Chondrocyte (in vitro differentiated cells): ENCODE results near the gene CHPF. TPM values are rescaled to one million over a fixed set of nuclear protein-coding genes. Genes with fewer than 3 reads are reported as not detected.
A peak's percentile ranks its signal among the peaks of the same experiment; 100 is the strongest.

Source experiments
- DNase-seq: peaks from one replicate; pipeline ENCODE4 v3.0.0; 2021; ENCODE audit warnings: mixed read lengths, low spot score
- H3K27ac Mint-ChIP-seq: one replicate; pipeline ENCODE4 v1.8.0; 2021; ENCODE audit warnings: mild to moderate bottlenecking, moderate library complexity, mixed read lengths; ENCODE audit not compliant: unreplicated experiment
- H3K27me3 Mint-ChIP-seq: 2 replicates; pipeline ENCODE4 v1.8.0; 2021; ENCODE audit warnings: low read depth, mixed read lengths
- H3K36me3 Mint-ChIP-seq: 2 replicates; pipeline ENCODE4 v1.8.0; 2021; ENCODE audit warnings: low read depth, mixed read lengths
- H3K4me1 Mint-ChIP-seq: 2 replicates; pipeline ENCODE4 v1.8.0; 2021; ENCODE audit warnings: low read depth, mild to moderate bottlenecking, mixed read lengths
- H3K4me3 Mint-ChIP-seq: one replicate; pipeline ENCODE4 v1.8.0; 2021; ENCODE audit warnings: mild to moderate bottlenecking, moderate library complexity, mixed read lengths; ENCODE audit not compliant: unreplicated experiment
- H3K9me3 Mint-ChIP-seq: 2 replicates; pipeline ENCODE4 v1.8.0; 2021; ENCODE audit warnings: low read depth, mixed read lengths
- total RNA-seq: library from RNA; stranded (reverse); gene quantifications from 3 replicates; pipeline ENCODE4 v1.2.1, GENCODE V29; 2021
- TF ChIP-seq, protein P1 (sequence below): fragments of 200-600 bp; sonication (generic); IDR thresholded peaks from 2 replicates; pipeline ENCODE4 v1.5.0; 2021; ENCODE audit warnings: antibody characterized with exemption, mild to moderate bottlenecking, moderate library complexity

The CHPF gene
- total RNA-seq, 1 donor from 2014 or later: 276 TPM

DNA sequence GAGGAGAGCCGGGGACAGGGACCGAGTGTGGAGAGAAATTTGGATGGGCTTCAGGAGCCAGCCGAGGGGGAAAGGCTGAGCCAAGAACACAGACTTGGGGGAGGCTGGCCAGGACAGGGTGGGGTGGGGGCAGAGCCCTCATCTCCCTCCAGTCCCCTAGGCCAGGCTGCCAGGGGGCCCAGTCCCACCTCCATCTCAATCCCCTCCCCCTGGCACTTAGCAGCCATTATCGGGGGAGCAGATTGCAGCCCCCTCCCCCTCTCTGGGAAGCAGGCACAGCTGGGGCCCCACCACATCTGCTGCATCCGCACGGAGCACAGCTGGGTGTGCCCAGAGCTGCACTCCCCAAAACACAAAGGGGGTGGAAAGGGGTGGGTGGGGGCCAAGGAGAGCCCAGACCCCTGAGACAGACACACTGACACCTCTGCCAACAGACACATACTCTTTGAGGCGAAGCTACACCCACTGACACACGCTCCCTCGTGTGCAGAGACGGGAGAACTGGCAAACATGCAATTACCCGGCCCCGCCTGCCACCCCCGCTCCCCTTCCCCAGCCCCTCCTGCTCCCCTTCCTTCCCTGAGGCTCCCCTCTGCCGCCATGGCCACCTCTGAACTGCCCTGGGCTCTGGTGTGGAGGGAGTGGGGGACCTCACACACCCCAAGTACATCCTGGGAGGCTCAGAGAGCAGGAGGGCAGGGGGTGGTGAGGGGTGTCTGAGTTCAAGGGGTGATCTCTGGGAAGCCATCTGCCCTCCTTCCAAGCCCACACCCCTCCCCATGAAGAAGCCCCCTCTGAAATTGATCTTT, 34.4 kb downstream of the CHPF start:
- TF ChIP-seq, protein P1, sequence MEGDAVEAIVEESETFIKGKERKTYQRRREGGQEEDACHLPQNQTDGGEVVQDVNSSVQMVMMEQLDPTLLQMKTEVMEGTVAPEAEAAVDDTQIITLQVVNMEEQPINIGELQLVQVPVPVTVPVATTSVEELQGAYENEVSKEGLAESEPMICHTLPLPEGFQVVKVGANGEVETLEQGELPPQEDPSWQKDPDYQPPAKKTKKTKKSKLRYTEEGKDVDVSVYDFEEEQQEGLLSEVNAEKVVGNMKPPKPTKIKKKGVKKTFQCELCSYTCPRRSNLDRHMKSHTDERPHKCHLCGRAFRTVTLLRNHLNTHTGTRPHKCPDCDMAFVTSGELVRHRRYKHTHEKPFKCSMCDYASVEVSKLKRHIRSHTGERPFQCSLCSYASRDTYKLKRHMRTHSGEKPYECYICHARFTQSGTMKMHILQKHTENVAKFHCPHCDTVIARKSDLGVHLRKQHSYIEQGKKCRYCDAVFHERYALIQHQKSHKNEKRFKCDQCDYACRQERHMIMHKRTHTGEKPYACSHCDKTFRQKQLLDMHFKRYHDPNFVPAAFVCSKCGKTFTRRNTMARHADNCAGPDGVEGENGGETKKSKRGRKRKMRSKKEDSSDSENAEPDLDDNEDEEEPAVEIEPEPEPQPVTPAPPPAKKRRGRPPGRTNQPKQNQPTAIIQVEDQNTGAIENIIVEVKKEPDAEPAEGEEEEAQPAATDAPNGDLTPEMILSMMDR: no peak
- DNase-seq: no peak
- no peaks in the 10 kb centered on the region for H3K9me3 Mint-ChIP-seq
- peaks cover 30% of the 10 kb centered on the region for H3K27me3 Mint-ChIP-seq
- H3K4me1 Mint-ChIP-seq: peaks cover 20% of the 10 kb centered on the region
- no peak overlapping the region for H3K27ac Mint-ChIP-seq
- peak overlapping the region; percentile 69 for H3K4me3 Mint-ChIP-seq
- peaks cover 9% of the 10 kb centered on the region for H3K36me3 Mint-ChIP-seq

GRCh38 chr2:219508444-219508734, 35.2 kb downstream of the CHPF start:
- peaks cover 22% of the 10 kb centered on the region for H3K27me3 Mint-ChIP-seq
- no peak overlapping the region for H3K27ac Mint-ChIP-seq
- DNase-seq: no peak
- peaks cover 14% of the 10 kb centered on the region for H3K36me3 Mint-ChIP-seq
- TF ChIP-seq, protein P1: no peak
- peaks cover 13% of the 10 kb centered on the region for H3K4me1 Mint-ChIP-seq
- H3K9me3 Mint-ChIP-seq: no peaks in the 10 kb centered on the region
- H3K4me3 Mint-ChIP-seq: no peak overlapping the region

DNA sequence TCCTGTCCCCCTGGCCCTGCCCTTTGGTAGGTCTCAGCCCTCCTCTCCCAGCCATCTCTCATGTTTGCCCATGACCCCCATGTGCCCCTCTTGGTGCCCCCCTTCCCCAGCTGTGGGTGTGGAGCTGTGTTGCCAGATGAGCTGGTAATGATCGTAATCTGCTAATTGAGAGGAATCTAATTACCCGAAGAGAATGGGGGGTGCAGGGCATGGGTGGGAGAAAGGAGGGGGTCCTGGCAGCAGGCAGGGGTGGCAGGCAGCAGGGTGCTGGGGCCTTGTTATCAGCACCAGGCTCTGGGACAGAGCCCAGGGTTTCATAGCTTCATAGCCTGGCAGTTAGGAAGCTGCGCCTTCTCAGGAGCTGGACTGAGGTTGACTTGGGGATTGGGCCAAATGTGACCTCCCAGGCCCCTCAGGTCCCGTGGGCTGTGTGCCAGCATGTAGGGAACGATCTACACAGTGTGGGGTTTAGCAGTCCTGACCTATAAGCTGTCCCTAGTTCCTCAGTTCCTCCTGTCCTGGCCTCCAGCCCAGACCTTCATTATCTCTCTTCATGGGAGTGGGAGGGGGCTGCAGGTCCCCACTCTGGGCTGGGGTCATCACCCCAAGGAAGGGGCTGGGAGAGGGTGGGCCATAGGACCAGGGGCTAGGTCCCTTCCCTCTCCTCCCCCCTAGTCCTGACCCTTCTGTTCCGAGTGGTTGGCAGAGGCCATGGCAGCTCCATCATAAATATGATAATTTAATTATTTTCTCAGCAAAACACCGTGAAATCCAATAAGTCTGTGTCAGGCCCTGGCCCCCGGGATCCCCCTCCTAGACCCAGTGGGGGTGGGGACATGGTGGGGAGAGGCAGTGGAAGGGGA, 35.8 kb downstream of the CHPF start:
- H3K4me1 Mint-ChIP-seq: peaks cover 13% of the 10 kb centered on the region
- H3K27ac Mint-ChIP-seq: no peak overlapping the region
- H3K36me3 Mint-ChIP-seq: peaks cover 15% of the 10 kb centered on the region
- TF ChIP-seq, protein P1: no peak
- H3K27me3 Mint-ChIP-seq: peaks cover 17% of the 10 kb centered on the region
- no peak for DNase-seq
- no peaks in the 10 kb centered on the region for H3K9me3 Mint-ChIP-seq
- H3K4me3 Mint-ChIP-seq: no peak overlapping the region

DNA sequence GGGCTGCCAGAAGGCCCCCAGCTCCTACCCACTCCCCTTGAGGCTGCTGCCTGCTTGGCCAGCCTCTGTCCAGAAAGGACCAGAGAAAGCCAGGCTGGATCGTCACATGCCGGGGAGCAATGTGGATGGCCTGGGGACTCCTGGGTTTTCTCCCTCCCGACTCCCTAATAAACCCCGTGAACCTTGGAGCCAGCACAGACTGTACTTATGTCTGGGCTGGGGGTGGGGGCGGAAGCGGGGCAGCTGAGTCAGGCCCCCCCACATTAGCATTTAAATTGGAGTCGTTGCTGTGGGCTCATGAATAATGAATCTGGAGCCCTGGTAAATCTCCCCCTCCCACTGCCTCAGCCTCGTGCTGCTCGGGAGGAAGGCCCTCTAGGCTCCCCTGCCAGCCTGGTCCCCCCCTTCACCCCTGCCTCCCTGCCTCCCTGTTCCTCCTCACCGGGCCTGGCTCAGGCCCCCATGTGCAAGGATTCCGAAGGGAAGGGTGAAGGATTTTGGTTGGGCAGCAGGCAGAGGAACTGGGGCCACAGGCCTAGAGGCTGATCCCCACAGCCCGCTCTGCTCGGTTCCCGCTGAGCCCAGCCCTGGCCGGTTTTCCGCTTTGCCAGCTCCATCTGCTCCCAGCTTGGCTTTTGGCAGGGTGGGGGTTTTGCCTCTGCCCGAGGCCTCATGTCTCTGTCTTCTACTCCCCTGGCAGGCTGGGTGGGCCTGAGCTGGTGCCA, 36.6 kb downstream of the CHPF start:
- Mint-ChIP-seq H3K4me3 (no peak overlapping the region), H3K9me3 (no peaks in the 10 kb centered on the region), H3K27me3 (peaks cover 13% of the 10 kb centered on the region), H3K36me3 (peaks cover 15% of the 10 kb centered on the region), H3K27ac (no peak overlapping the region), H3K4me1 (peaks cover 13% of the 10 kb centered on the region)
- no peak for DNase-seq
- TF ChIP-seq, protein P1: no peak
